Neuronal stem cell (in vitro differentiated cells): ENCODE data around the gene TSHR.

Experiments used
- DNase-seq: peaks from one replicate; pipeline ENCODE4 v3.0.0-alpha.2; 2013; ENCODE audit warnings: low spot score
- H2AFZ ChIP-seq: one replicate; pipeline ENCODE4 v1.6.1; 2013; ENCODE audit warnings: mild to moderate bottlenecking, low read length, inconsistent platforms
- H2AK5ac ChIP-seq: 2 replicates; pipeline ENCODE4 v1.6.1; 2013; ENCODE audit warnings: low read depth, mild to moderate bottlenecking, inconsistent platforms, low read length, moderate library complexity, mixed read lengths
- H2BK120ac ChIP-seq: 2 replicates; pipeline ENCODE4 v1.6.1; 2013; ENCODE audit warnings: low read depth, mild to moderate bottlenecking, inconsistent platforms, low read length, moderate library complexity, mixed read lengths
- H2BK12ac ChIP-seq: one replicate; pipeline ENCODE4 v1.6.1; 2013; ENCODE audit warnings: low read length, inconsistent platforms
- H2BK15ac ChIP-seq: 2 replicates; pipeline ENCODE4 v1.6.1; 2013; ENCODE audit warnings: mild to moderate bottlenecking, low read length, inconsistent platforms, mixed read lengths
- H2BK5ac ChIP-seq: one replicate; pipeline ENCODE4 v1.6.1; 2013; ENCODE audit warnings: inconsistent platforms, mild to moderate bottlenecking, low read length, moderate library complexity
- H3K14ac ChIP-seq: one replicate; pipeline ENCODE4 v1.6.1; 2013; ENCODE audit warnings: low read length, inconsistent platforms
- H3K18ac ChIP-seq: 2 replicates; pipeline ENCODE4 v1.6.1; 2013; ENCODE audit warnings: low read length, inconsistent platforms
- H3K23ac ChIP-seq: 2 replicates; pipeline ENCODE4 v1.6.1; 2013; ENCODE audit warnings: low read depth, mild to moderate bottlenecking, mixed read lengths, low read length, inconsistent platforms; ENCODE audit not compliant: poor library complexity
- H3K27ac ChIP-seq: replicated peaks from 3 replicates; pipeline ENCODE4 v1.5.1; 2013; ENCODE audit warnings: low read length, inconsistent platforms
- H3K27me3 ChIP-seq, 3 experiments: 2 replicates each; pipeline ENCODE4 v1.6.1; 2013; ENCODE audit warnings: low read length in 3 of 3, mild to moderate bottlenecking in 2 of 3, inconsistent platforms in 1 of 3, low read depth in 1 of 3, mixed read lengths in 1 of 3, moderate library complexity in 1 of 3; ENCODE audit not compliant: control insufficient read depth in 3 of 3, insufficient read depth in 3 of 3
- H3K36me3 ChIP-seq, 2 donors: replicated peaks in 1 of 2; 2 replicates each; pipeline ENCODE4 v1.6.1; 2013; ENCODE audit warnings: low read length in 2 of 2; ENCODE audit not compliant: control insufficient read depth in 2 of 2, insufficient read depth in 2 of 2
- H3K4ac ChIP-seq: 2 replicates; pipeline ENCODE4 v1.6.1; 2013; ENCODE audit warnings: inconsistent platforms, mild to moderate bottlenecking, low read length, moderate library complexity
- H3K4me1 ChIP-seq, 2 donors: 1 replicate in 1 of 2; 2 replicates in 1 of 2; pipeline ENCODE4 v1.6.1; 2013; ENCODE audit warnings: low read length in 2 of 2, low read depth in 1 of 2; ENCODE audit not compliant: control insufficient read depth in 2 of 2, insufficient read depth in 1 of 2
- H3K4me2 ChIP-seq: one replicate; pipeline ENCODE4 v1.6.1; 2013; ENCODE audit warnings: mild to moderate bottlenecking, low read length, inconsistent platforms; ENCODE audit not compliant: insufficient read depth, poor library complexity, severe bottlenecking
- H3K4me3 ChIP-seq, 2 donors: 2 replicates each; pipeline ENCODE4 v1.5.1; 2013; ENCODE audit warnings: low read length in 2 of 2, mild to moderate bottlenecking in 2 of 2, inconsistent platforms in 1 of 2, moderate library complexity in 1 of 2
- H3K79me1 ChIP-seq: one replicate; pipeline ENCODE4 v1.6.1; 2013; ENCODE audit warnings: low read depth, mild to moderate bottlenecking, inconsistent platforms, low read length, moderate library complexity
- H3K9ac ChIP-seq: one replicate; pipeline ENCODE4 v1.6.1; 2013; ENCODE audit warnings: mild to moderate bottlenecking, low read depth, low read length, inconsistent platforms; ENCODE audit not compliant: poor library complexity
- H3K9me3 ChIP-seq, 2 donors: replicated peaks in 1 of 2; 2 replicates each; pipeline versions ENCODE3 to v1.6.1; 2013; ENCODE audit warnings: low read length in 2 of 2, mild to moderate bottlenecking in 2 of 2, inconsistent platforms in 1 of 2, low read depth in 1 of 2, mixed read lengths in 1 of 2, moderate library complexity in 1 of 2; ENCODE audit not compliant: control insufficient read depth in 2 of 2, insufficient read depth in 1 of 2
- H4K8ac ChIP-seq: one replicate; pipeline ENCODE4 v1.6.1; 2013; ENCODE audit warnings: low read depth, mild to moderate bottlenecking, inconsistent platforms, low read length, moderate library complexity
- H4K91ac ChIP-seq: one replicate; pipeline ENCODE4 v1.6.1; 2013; ENCODE audit warnings: low read length, low read depth, mild to moderate bottlenecking, inconsistent platforms; ENCODE audit not compliant: poor library complexity
- WGBS, 2 donors: extraction: QIAGEN DNeasy Blood & Tissue Kit; methylation state at CpG; one replicate each; pipeline ENCODE4 v1.1.7; 2013; ENCODE audit warnings: missing lambda C conversion rate in 2 of 2, mixed read lengths in 1 of 2; ENCODE audit not compliant: insufficient read length in 2 of 2, insufficient replicate concordance in 1 of 2; ENCODE audit errors: extremely low coverage in 2 of 2; 5-methylcytosine and 5-hydroxymethylcytosine counted together

TSHR gene

GRCh38 chr14:81096656-81097055, 141.2 kb downstream of the TSHR start:
- Histone ChIP-seq H3K79me1 (no peaks in the 10 kb centered on the region), H3K4me2 (no peak overlapping the region), H2AFZ (no peak overlapping the region), H2BK12ac (no peak overlapping the region), H3K9ac (no peak overlapping the region), H3K18ac (no peak overlapping the region), H2BK15ac (no peak overlapping the region), H2BK5ac (no peak overlapping the region), H2BK120ac (no peak overlapping the region), H4K8ac (no peak overlapping the region), H3K27ac (no peak overlapping the region), H3K27me3 (no peaks in the 10 kb centered on the region), H3K14ac (no peak overlapping the region), H3K4me3 (no peak overlapping the region), H3K4me1 (peaks cover 0 to 2% of the 10 kb centered on the region in 2 donors), H3K4ac (no peak overlapping the region), H2AK5ac (no peak overlapping the region), H3K23ac (no peak overlapping the region), H3K36me3 (no peaks in the 10 kb centered on the region), H3K9me3 (no peaks in the 10 kb centered on the region), H4K91ac (no peak overlapping the region)
- WGBS, 2 donors: no CpG with 5 or more reads among the region's 3 CpGs
- no peak for DNase-seq

GRCh38 chr14:81102217-81102616, 146.8 kb downstream of the TSHR start:
- WGBS, 2 donors: no CpG with 5 or more reads among the region's 3 CpGs
- no peak overlapping the region for H3K14ac ChIP-seq
- no peaks in the 10 kb centered on the region for H3K79me1 ChIP-seq
- H2AK5ac ChIP-seq: no peak overlapping the region
- H3K27ac ChIP-seq: no peak overlapping the region
- no peak overlapping the region for H3K4me2 ChIP-seq
- no peak overlapping the region for H2AFZ ChIP-seq
- no peak overlapping the region for H3K23ac ChIP-seq
- no peak overlapping the region for H3K18ac ChIP-seq
- H3K36me3 ChIP-seq: no peaks in the 10 kb centered on the region
- no peak for DNase-seq
- no peaks in the 10 kb centered on the region for H3K27me3 ChIP-seq
- H4K8ac ChIP-seq: no peak overlapping the region
- peaks cover 0 to 3% of the 10 kb centered on the region in 2 donors for H3K4me1 ChIP-seq
- no peak overlapping the region for H3K4me3 ChIP-seq
- no peak overlapping the region for H2BK120ac ChIP-seq
- H3K4ac ChIP-seq: no peak overlapping the region
- no peak overlapping the region for H3K9ac ChIP-seq
- no peaks in the 10 kb centered on the region for H3K9me3 ChIP-seq
- H2BK5ac ChIP-seq: no peak overlapping the region
- no peak overlapping the region for H2BK15ac ChIP-seq
- H4K91ac ChIP-seq: no peak overlapping the region
- no peak overlapping the region for H2BK12ac ChIP-seq

- H3K4me2 ChIP-seq: no peak overlapping the region
- no peak overlapping the region for H3K14ac ChIP-seq
- H2AFZ ChIP-seq: no peak overlapping the region
- H3K4me1 ChIP-seq: peaks cover 0 to 3% of the 10 kb centered on the region in 2 donors
- no peak overlapping the region for H3K9ac ChIP-seq
- no peak overlapping the region for H4K8ac ChIP-seq
- DNase-seq: no peak
- no peak overlapping the region for H3K27ac ChIP-seq
- H3K9me3 ChIP-seq: no peaks in the 10 kb centered on the region
- H3K27me3 ChIP-seq: no peaks in the 10 kb centered on the region
- no peak overlapping the region for H3K23ac ChIP-seq
- no peaks in the 10 kb centered on the region for H3K79me1 ChIP-seq
- H2BK15ac ChIP-seq: no peak overlapping the region
- H3K36me3 ChIP-seq: no peaks in the 10 kb centered on the region
- no peak overlapping the region for H3K18ac ChIP-seq
- H2AK5ac ChIP-seq: no peak overlapping the region
- no peak overlapping the region for H4K91ac ChIP-seq
- no peak overlapping the region for H3K4me3 ChIP-seq
- no peak overlapping the region for H2BK12ac ChIP-seq
- no CpG with 5 or more reads among the region's 5 CpGs for WGBS, 2 donors
- H2BK120ac ChIP-seq: no peak overlapping the region
- no peak overlapping the region for H2BK5ac ChIP-seq
- H3K4ac ChIP-seq: no peak overlapping the region
Measured at GRCh38 chr14:81103443-81103842, 148.0 kb downstream of the TSHR start.

DNA sequence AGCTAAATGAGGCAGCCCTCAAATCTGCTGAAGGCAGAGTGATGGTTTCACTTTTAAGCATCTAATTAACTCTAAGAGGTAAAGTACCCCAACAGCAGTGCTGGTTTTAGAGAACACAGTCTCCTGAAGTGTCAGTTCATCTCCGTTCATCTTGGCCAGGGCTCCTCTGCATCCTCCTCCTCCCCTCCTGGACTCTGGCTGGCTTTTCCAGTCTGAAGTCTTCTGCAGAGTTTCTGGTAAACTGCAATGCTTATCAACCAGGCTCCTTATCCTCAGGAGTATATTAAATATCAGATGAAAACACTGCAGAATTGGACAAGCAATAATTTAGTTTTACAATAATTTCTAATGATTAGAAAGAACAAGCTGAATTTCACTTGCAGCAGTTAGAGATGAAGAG, 150.0 kb downstream of the TSHR start:
- Histone ChIP-seq H3K14ac (no peak overlapping the region), H3K27me3 (no peaks in the 10 kb centered on the region), H2BK120ac (no peak overlapping the region), H3K79me1 (no peaks in the 10 kb centered on the region), H3K4me3 (no peak overlapping the region), H2BK12ac (no peak overlapping the region), H3K18ac (no peak overlapping the region), H3K9ac (no peak overlapping the region), H3K4ac (no peak overlapping the region), H4K91ac (no peak overlapping the region), H4K8ac (no peak overlapping the region), H3K36me3 (no peaks in the 10 kb centered on the region), H3K4me1 (peaks cover 0 to 3% of the 10 kb centered on the region in 2 donors), H3K23ac (no peak overlapping the region), H3K4me2 (no peak overlapping the region), H3K27ac (no peak overlapping the region), H2AK5ac (no peak overlapping the region), H2AFZ (no peak overlapping the region), H2BK5ac (no peak overlapping the region), H2BK15ac (no peak overlapping the region), H3K9me3 (no peaks in the 10 kb centered on the region)
- DNase-seq: no peak
- WGBS, 2 donors: no CpG with 5 or more reads among the region's 1 CpG
